ENCODE measurements around the gene KRTAP4-11. TPM values are rescaled to one million over a fixed set of nuclear protein-coding genes. Genes with fewer than 3 reads are reported as not detected.
A peak's percentile ranks its signal among the peaks of the same experiment; 100 is the strongest.
"Not testable (repeated sequence)": the region's sequence is repeated elsewhere in the genome, so short reads cannot be mapped to it uniquely, and the experiment has no call there.

KRTAP4-11 gene
- total and polyA plus RNA-seq, 7 experiments from 2014 or later: not detected

DNA sequence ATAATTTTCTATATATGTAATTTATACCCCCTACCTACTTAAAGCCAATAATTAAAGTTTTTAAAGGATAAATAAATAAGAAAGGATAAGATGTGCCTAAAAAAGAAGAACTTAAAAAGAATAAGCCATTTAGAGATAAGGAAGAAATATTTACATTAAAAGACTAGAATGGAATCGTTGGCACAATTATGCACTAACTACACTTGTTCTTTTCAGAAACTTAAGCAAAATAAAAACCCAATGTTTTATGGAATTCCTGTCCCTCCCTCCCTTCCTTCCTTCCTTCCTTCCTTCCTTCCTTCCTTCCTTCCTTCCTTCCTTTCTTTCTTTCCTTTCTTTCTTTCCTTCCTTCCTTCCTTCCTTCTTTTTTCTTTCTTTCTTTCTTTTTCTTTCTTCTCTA lies 26.7 kb upstream of the KRTAP4-11 start:
- Mint-ChIP-seq H3K27ac (no peak overlapping the region), H3K36me3 (peaks cover 0 to 27% (median 16%) of the 10 kb centered on the region in 5 donors), H3K9me3 (peaks cover 9 to 47% (median 21%) of the 10 kb centered on the region in 11 donors), H3K4me1 (peaks cover 0 to 8% (median 4%) of the 10 kb centered on the region in 7 donors), H3K4me3 (no peak overlapping the region), H3K27me3 (peaks cover 0 to 8% (median 0%) of the 10 kb centered on the region in 5 donors)
- no peaks in the 10 kb centered on the region for H3K4me1 ChIP-seq (ENCODE audit: control insufficient read depth in 2 of 2, insufficient read depth in 2 of 2, low read length in 2 of 2)
- H3K36me3 ChIP-seq (ENCODE audit: control insufficient read depth in 2 of 3, insufficient read depth in 3 of 3, low read length in 3 of 3): no peaks in the 10 kb centered on the region
- no peak overlapping the region for H3K27ac ChIP-seq (ENCODE audit: low read depth, low read length)
- ChIA-PET POLR2A (no interaction called here), CTCF (no interaction called here)
- DNase-seq (no peak), ATAC-seq (no peak)
- no peak overlapping the region for H3K4me3 ChIP-seq (ENCODE audit: low read length)
- H3K27me3 ChIP-seq (ENCODE audit: control insufficient read depth in 2 of 2, insufficient read depth in 2 of 2, low read length in 2 of 2): no peaks in the 10 kb centered on the region
- peaks cover 0 to 11% (median 0%) of the 10 kb centered on the region in 3 experiments for H3K9me3 ChIP-seq (ENCODE audit: control insufficient read depth in 2 of 3, low read length in 3 of 3)
- intact Hi-C loops (cut with micrococcal nuclease): no loop called here

DNA sequence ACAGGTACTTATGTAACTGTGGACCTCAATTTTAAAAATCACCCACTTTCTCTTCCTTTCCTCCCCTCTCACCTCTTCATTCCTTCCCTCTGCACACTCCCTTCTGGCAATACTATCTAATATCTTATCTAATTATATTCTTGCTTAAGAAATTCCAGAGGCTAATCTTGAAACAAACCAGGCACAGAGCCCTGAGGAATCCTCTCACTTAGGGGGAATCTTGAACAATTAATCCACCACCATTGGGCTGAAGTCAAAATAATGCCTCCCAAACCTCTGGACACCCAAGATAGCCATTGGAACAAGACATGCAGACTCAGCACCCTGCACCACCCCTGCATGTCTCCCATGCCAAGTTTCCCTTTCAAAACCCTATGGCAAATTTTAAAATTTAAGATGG lies 23.2 kb upstream of the KRTAP4-11 start:
- DNase-seq (no peak), ATAC-seq (no peak)
- Histone ChIP-seq H3K4me1 (ENCODE audit: control insufficient read depth in 2 of 2, insufficient read depth in 2 of 2, low read length in 2 of 2) (no peaks in the 10 kb centered on the region), H3K27ac (ENCODE audit: low read depth, low read length) (no peak overlapping the region), H3K4me3 (ENCODE audit: low read length) (no peak overlapping the region), H3K27me3 (ENCODE audit: control insufficient read depth in 2 of 2, insufficient read depth in 2 of 2, low read length in 2 of 2) (no peaks in the 10 kb centered on the region), H3K36me3 (ENCODE audit: control insufficient read depth in 2 of 3, insufficient read depth in 3 of 3, low read length in 3 of 3) (no peaks in the 10 kb centered on the region), H3K9me3 (ENCODE audit: control insufficient read depth in 2 of 3, low read length in 3 of 3) (peaks cover 0 to 11% (median 0%) of the 10 kb centered on the region in 3 experiments)
- no peak overlapping the region for H3K4me3 Mint-ChIP-seq
- peaks cover 13 to 61% (median 29%) of the 10 kb centered on the region in 11 donors for H3K9me3 Mint-ChIP-seq
- H3K36me3 Mint-ChIP-seq: peaks cover 2 to 43% (median 28%) of the 10 kb centered on the region in 5 donors
- intact Hi-C loops (cut with micrococcal nuclease): no loop called here
- POLR2A ChIA-PET: no interaction called here
- peaks cover 0 to 6% (median 2%) of the 10 kb centered on the region in 7 donors for H3K4me1 Mint-ChIP-seq
- H3K27me3 Mint-ChIP-seq: peaks cover 0 to 5% (median 4%) of the 10 kb centered on the region in 5 donors
- CTCF ChIA-PET: interaction anchor here (0.6 kb wide), 1 partner anchor 410 kb away, joined by 3 read pairs; no protein-coding TSS in a partner anchor
- no peak overlapping the region for H3K27ac Mint-ChIP-seq

DNA sequence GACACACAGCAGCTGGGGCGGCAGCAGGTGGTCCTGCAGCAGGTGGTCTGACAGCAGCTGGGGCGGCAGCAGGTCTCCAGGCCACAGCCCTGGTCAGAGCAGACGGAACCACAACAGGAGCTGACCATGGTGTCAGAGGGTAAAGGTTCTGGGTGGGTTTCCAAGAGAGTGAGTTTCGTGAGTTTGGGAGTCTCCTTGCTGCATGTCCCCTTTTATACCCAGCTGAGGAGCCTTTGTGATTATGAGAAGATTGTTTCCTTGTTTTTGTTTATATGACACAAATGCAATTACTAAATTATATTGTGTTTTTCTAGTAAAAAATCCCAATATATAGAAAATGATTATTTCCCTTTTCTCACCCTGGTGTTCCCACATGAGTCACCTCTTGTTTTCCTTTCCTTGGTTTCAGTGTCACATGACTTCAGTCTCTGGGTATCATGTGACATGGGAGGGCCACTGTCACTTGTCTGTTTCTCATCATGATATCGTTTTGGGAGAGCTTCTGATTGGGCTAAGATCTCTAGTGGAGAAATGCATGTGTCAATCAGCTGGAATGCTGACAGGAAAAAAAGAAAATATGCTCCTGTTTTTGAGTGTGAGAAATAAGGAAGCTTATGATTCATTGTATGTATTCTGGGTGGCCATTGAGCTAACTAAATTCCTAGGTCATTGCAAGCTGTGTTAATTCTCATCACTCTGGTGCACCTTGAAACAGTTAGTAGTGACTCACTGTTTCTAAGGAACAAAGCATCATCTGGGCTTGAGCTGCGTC lies 22.4 kb upstream of the KRTAP4-11 start, which contains the start of gene KRTAP4-6:
Gene KRTAP4-6, minus strand, starts transcription at position 185 of the 772 bp plus-strand sequence. Its CDS starts 57 bp downstream, at position 128.
- H3K27ac ChIP-seq (ENCODE audit: low read depth, low read length): no peak within 1 kb of the TSS
- CTCF ChIA-PET: interaction anchor here (0.6 kb wide), 1 partner anchor 411 kb away, joined by 3 read pairs; no protein-coding TSS in a partner anchor
- Mint-ChIP-seq H3K4me3 (no peak within 1 kb of the TSS), H3K4me1 (peaks cover 0 to 9% (median 1%) of the 10 kb centered on the region in 7 donors), H3K27me3 (peaks cover 0 to 5% (median 4%) of the 10 kb centered on the region in 5 donors), H3K9me3 (peaks cover 13 to 61% (median 29%) of the 10 kb centered on the region in 11 donors), H3K27ac (peak within 1 kb of the TSS in 1 of 9 donors; percentile 12), H3K36me3 (peaks cover 2 to 43% (median 28%) of the 10 kb centered on the region in 5 donors)
- no peaks in the 10 kb centered on the region for H3K27me3 ChIP-seq (ENCODE audit: control insufficient read depth in 2 of 2, insufficient read depth in 2 of 2, low read length in 2 of 2)
- POLR2A ChIA-PET: interaction anchor here (0.5 kb wide), 1 partner anchor 1613 kb away, joined by 3 read pairs; no protein-coding TSS in a partner anchor
- no peaks in the 10 kb centered on the region for H3K4me1 ChIP-seq (ENCODE audit: control insufficient read depth in 2 of 2, insufficient read depth in 2 of 2, low read length in 2 of 2)
- H3K9me3 ChIP-seq (ENCODE audit: control insufficient read depth in 2 of 3, low read length in 3 of 3): peaks cover 0 to 11% (median 0%) of the 10 kb centered on the region in 3 experiments
- no peaks in the 10 kb centered on the region for H3K36me3 ChIP-seq (ENCODE audit: control insufficient read depth in 2 of 3, insufficient read depth in 3 of 3, low read length in 3 of 3)
- intact Hi-C loops (cut with micrococcal nuclease): no loop called here
- ATAC-seq (no peak), DNase-seq (no peak)
- no peak within 1 kb of the TSS for H3K4me3 ChIP-seq (ENCODE audit: low read length)

DNA sequence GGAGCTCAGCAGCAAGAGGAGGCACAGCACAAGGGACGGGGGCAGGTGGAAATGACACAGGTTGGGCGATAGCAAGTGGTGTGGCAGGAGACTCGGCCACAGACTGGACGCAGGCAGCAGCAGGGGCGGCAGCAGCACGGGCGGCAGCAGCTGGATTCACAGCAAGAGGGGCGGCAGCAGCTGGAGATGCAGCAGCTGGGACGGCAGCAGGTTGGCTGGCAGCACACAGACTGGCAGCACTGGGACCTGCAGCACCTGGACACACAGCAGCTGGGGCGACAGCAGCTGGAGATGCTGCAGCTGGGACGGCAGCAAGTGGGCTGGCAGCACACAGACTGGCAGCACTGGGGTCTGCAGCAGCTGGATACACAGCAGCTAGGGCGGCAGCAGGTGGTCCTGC lies 21.7 kb upstream of the KRTAP4-11 start:
- peaks cover 13 to 56% (median 29%) of the 10 kb centered on the region in 11 donors for H3K9me3 Mint-ChIP-seq
- H3K4me3 Mint-ChIP-seq; CTCF ChIA-PET; H3K27ac ChIP-seq (ENCODE audit: low read depth, low read length); H3K36me3 ChIP-seq (ENCODE audit: control insufficient read depth in 2 of 3, insufficient read depth in 3 of 3, low read length in 3 of 3); ATAC-seq; H3K4me3 ChIP-seq (ENCODE audit: low read length); H3K4me1 ChIP-seq (ENCODE audit: control insufficient read depth in 2 of 2, insufficient read depth in 2 of 2, low read length in 2 of 2); intact Hi-C loops (cut with micrococcal nuclease); H3K27me3 Mint-ChIP-seq; H3K27me3 ChIP-seq (ENCODE audit: control insufficient read depth in 2 of 2, insufficient read depth in 2 of 2, low read length in 2 of 2); POLR2A ChIA-PET; DNase-seq: not testable (repeated sequence)
- H3K4me1 Mint-ChIP-seq: peaks cover 0 to 10% (median 1%) of the 10 kb centered on the region in 7 donors
- H3K27ac Mint-ChIP-seq: peak overlapping the region in 1 of 9 donors; percentile 12
- peaks cover 2 to 43% (median 28%) of the 10 kb centered on the region in 5 donors for H3K36me3 Mint-ChIP-seq
- H3K9me3 ChIP-seq (ENCODE audit: control insufficient read depth in 2 of 3, low read length in 3 of 3): peaks cover 0 to 11% (median 0%) of the 10 kb centered on the region in 3 experiments

DNA sequence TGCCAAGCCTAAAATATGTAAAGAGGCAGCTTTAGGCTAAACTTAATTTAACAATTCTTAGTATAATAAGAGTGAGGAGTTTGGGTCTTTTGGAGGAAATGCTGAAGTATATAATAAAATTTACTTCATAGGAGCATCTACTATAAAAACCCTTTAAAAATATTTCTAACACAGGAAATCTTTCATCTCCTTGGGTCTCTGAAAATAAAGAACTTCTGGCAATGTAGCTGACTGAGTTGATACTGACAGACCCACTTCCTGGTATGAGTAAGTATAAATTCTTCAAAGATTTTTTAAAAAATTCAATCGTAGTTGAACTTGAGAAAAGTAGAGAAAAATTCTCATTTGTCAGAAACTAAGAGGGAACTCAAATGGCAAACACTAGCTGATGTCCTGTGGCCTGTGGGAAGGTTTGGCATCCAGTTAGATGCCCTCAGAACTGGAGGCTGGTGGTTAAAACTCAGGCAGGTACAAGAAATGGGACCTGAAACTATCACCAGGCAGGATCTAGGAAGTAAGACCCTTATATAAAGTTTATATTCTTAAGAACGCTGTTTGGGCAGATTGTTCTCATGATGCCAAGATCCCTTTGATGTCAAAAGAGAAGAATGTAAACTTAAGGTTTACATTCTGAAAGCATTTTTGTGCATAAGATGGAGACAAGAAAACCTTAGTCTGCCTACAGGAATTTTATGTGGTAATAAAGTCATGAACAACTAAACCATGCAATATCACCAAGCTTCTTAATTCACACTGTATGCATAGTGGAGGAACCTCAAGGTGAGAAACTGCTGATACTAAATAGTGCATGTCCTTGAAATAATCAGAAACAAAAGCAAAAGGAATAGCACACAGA lies 15.9 kb upstream of the KRTAP4-11 start:
- Mint-ChIP-seq H3K9me3 (peaks cover 0 to 19% (median 6%) of the 10 kb centered on the region in 11 donors), H3K4me1 (peaks cover 0 to 68% (median 33%) of the 10 kb centered on the region in 7 donors), H3K36me3 (peaks cover 0 to 14% (median 8%) of the 10 kb centered on the region in 5 donors), H3K27ac (peak overlapping the region in 7 of 9 donors; percentile 59 to 94 (median 72)), H3K4me3 (peak overlapping the region in 7 of 10 donors; percentile 45 to 81 (median 55)), H3K27me3 (no peaks in the 10 kb centered on the region)
- H3K4me1 ChIP-seq (ENCODE audit: control insufficient read depth in 2 of 2, insufficient read depth in 2 of 2, low read length in 2 of 2): peaks cover 0 to 12% of the 10 kb centered on the region in 2 donors
- H3K27ac ChIP-seq (ENCODE audit: low read depth, low read length): peak overlapping the region; percentile 53
- ATAC-seq (peak; percentile 46), DNase-seq (peak in 4 of 9 donors; percentile 11 to 60 (median 42))
- H3K27me3 ChIP-seq (ENCODE audit: control insufficient read depth in 2 of 2, insufficient read depth in 2 of 2, low read length in 2 of 2): peaks cover 0 to 3% of the 10 kb centered on the region in 2 donors
- no peaks in the 10 kb centered on the region for H3K36me3 ChIP-seq (ENCODE audit: control insufficient read depth in 2 of 3, insufficient read depth in 3 of 3, low read length in 3 of 3)
- intact Hi-C loops (cut with micrococcal nuclease): no loop called here
- ChIA-PET CTCF (no interaction called here), POLR2A (interaction anchor here (0.6 to 1.3 kb wide), 2 partner anchors 9 to 197 kb away, joined by 3 read pairs; no protein-coding TSS in a partner anchor)
- H3K4me3 ChIP-seq (ENCODE audit: low read length): no peak overlapping the region
- no peaks in the 10 kb centered on the region for H3K9me3 ChIP-seq (ENCODE audit: control insufficient read depth in 2 of 3, low read length in 3 of 3)

DNA sequence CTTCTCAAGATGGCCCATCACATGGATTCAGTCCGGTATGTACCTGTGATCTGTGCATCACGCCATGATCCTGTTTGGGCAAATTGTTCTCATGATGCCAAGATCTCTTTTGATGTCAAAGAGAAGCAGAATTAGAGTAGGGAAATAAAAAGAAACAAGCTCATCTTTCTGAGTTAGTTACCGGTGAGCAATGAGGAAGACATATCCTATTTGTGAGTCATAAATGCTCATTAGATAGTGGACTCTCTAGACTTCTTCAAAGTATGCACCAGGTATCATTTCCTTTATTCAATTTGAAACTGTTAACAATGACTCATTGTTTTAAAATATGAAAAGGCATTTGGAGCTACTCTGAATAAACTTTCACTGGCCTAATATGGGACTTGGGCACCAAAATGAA lies 13.8 kb upstream of the KRTAP4-11 start:
- Mint-ChIP-seq H3K36me3 (peaks cover 0 to 1% (median 0%) of the 10 kb centered on the region in 5 donors), H3K9me3 (peaks cover 0 to 11% (median 2%) of the 10 kb centered on the region in 11 donors), H3K27me3 (peaks cover 0 to 6% (median 0%) of the 10 kb centered on the region in 5 donors), H3K4me1 (peaks cover 0 to 88% (median 48%) of the 10 kb centered on the region in 7 donors), H3K27ac (peak overlapping the region in 3 of 9 donors; percentile 23 to 57 (median 51)), H3K4me3 (peak overlapping the region in 2 of 10 donors; percentile 25 to 42)
- no peak for ATAC-seq
- Histone ChIP-seq H3K4me1 (ENCODE audit: control insufficient read depth in 2 of 2, insufficient read depth in 2 of 2, low read length in 2 of 2) (peaks cover 0 to 12% of the 10 kb centered on the region in 2 donors), H3K27ac (ENCODE audit: low read depth, low read length) (no peak overlapping the region), H3K4me3 (ENCODE audit: low read length) (no peak overlapping the region), H3K27me3 (ENCODE audit: control insufficient read depth in 2 of 2, insufficient read depth in 2 of 2, low read length in 2 of 2) (peaks cover 0 to 3% of the 10 kb centered on the region in 2 donors), H3K36me3 (ENCODE audit: control insufficient read depth in 2 of 3, insufficient read depth in 3 of 3, low read length in 3 of 3) (no peaks in the 10 kb centered on the region), H3K9me3 (ENCODE audit: control insufficient read depth in 2 of 3, low read length in 3 of 3) (no peaks in the 10 kb centered on the region)
- CTCF ChIA-PET: no interaction called here
- no peak for DNase-seq
- intact Hi-C loops (cut with micrococcal nuclease): no loop called here
- POLR2A ChIA-PET: no interaction called here

Data from naive thymus-derived CD4-positive, alpha-beta T cell (primary cell).